AG08395 (cell line): ENCODE measurements around the gene LRRC18.

Source experiments
- DNase-seq: peaks from one replicate; pipeline ENCODE4 v3.0.0; 2012; ENCODE audit warnings: mixed read lengths, low spot score

LRRC18 gene

DNA sequence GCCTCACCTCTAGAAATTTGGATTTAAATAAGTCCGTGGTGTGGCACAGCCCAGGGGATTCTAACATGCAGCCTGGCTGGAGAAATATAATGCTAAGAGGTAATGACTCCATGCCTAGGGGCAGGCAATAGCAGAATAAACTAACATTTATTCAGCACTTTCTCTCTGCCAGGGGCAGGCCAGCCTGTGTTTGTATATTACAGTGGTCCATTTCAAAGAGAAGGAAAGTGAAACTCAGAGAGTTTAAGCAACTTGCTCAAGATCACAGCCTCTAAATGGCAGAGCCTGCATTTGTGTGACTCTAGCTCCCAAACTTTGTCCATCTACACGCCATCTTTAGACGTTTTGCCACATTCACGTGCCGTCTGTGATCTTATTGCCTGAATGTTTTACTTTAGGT, 6.7 kb upstream of the LRRC18 start:
- no peak for DNase-seq

DNA sequence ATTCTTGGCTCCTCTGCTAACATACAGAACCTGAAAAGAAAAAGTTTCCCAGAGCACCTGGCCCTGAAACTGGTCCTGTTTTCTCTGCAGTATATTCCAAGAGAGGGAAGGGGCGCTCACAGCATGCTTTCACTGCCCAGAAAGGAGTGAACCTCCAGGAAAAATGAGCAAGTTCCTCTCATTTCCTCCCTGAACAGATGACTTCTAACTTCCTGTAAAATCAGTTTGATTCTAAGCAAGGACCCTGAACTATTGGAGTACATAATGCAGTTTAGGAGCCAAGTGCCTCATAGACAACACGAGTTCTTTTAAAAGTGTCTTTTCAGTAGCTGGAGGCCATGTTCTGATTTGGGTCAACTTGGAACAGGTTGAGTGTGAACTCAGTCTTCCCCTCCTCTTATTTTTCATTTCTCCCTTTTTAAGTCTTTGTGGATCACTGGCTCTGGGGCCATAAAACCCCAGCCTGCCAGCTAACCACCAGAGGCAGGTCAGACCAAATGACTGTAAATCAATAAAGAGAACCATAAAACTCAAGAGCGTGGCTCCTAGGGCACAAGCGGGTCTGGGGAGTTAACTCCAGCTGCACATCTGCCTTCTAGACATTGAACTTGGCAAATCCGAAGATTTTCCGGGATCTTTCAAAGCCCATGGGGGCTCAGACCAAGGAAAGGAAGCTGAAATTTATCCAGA, 5.9 kb upstream of the LRRC18 start:
- no peak for DNase-seq

DNA sequence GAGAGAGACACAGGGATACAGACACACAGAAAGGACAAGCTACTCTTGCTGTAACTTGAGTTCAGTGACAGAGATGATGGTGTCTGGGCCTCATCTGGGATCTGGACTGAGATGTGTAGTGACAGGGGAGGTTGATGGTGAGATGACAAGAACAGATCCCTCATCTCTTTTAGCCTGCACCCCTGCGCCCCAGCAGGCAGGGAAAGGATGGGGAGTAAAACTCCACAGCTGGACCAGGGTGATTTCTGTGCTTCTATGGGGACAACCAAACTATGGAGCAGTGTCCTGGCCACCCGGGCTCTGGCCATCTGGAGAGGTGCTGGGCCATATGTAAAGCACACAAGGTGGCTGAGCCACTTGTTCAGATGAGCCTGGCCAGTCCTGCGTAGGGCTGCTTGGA, 4.5 kb upstream of the LRRC18 start:
- no peak for DNase-seq

DNA sequence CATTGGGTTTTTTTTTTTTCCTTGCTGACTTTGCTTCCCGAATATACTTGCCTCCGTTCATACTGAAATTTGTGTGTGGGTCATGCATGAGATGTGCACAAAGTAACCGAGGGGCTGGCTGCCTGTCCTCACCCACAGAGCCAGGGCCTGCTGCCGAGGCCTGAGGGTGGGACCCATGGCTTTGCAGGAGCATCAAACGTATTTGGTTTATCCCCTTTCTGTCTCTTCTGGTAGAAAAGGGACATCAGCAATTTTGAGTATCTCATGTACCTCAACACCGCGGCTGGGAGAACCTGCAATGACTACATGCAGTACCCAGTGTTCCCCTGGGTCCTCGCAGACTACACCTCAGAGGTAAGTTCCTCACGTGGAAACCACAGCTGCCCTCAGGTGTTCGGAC, 3.5 kb upstream of the LRRC18 start:
- DNase-seq, result no peak

DNA sequence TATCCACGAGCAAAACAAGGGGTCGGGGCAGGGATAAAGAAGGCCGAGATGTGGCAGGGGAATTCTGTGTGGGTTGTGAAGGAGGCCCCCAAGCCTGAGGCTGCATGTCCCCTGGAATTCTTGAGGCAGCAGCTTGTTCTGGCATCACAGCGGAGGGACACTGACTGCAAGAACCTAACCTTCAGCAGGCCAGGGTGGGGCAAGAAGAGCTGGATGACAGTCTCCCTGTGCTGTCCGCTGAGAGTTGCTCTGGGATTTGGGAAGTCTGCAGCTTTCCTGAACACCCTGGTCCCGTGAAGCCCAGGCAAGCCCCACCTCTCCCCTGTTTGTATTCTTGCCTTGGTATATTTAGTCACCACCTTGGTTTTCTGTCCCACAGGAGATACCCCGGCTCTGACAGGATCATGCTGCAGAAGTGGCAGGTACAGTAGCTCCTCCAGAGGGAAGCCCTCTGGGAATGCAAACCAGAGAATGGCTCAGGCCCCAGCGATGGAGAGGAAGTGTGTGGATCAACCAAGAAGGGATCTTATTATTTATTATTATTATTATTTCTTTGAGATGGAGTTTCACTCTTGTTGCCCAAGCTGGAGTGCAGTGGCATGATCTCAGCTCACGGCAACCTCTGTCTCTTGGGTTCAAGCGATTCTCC, 1.9 kb upstream of the LRRC18 start:
- no peak for DNase-seq

DNA sequence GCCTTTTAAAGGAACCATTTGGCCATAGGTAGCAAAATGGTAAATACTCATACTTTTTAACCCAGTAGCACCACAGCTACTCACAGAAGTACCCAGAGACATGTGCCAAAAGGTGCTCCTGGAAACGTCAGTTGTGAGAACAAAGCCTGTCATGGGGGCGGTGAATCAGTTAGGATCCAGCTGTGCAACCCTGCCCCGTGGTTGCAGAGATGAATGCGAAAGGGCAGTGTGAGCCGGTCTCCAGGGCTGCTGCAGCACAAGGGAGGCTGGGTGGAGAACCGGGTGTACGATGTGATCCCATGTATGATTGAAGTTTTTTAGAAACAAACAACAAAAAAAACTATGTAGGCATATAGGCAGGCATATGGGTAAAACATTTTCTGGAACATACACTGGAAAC, 1.3 kb upstream of the LRRC18 start:
- DNase-seq, result no peak

DNA sequence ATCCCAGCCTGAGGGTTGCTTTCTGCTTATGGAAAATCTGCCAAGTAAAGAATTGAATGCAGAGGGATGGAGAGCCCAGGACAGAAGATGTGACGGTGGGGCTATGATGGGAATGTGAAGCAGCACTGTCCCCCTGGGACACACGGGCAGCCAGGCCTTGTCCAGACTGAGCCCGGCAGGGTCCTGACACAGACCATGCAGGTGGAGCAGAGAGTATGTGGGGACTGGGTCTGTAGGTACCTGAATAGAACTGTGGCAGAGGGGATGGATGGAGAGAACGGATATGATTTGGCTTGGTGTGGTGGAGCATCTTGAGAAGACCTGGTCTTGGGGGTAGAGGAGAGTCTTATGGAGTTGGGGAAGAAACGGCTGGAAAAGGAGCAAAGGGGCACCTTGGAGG, 732 bp upstream of the LRRC18 start:
- no peak for DNase-seq

DNA sequence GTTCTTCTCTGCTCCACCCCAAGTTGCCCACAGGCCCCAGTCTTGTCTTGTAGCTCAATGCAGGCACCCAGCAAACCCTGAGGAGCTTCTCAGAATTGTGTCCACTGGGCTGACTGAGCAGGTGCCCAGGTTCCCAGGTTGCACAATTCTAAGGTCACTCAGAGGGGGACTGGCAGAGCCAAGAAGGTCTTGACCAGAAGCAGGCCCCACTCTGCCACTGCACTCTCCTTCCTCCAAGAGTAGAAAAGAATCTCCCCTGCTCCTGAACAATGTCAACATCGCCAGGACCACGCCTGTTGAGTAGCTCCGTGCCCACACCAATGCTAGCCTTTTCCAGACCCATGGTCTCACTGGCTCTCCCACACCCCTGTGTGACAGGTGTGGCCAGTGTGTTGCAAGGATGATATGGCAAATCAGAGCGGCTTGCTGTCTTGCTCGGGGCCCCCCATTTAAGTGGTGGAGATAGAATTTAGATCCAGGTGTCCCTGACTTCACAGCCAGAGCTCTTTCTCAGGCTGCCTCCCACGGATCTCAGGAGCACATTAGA, 577 bp downstream of the LRRC18 start:
- DNase-seq, result no peak

DNA sequence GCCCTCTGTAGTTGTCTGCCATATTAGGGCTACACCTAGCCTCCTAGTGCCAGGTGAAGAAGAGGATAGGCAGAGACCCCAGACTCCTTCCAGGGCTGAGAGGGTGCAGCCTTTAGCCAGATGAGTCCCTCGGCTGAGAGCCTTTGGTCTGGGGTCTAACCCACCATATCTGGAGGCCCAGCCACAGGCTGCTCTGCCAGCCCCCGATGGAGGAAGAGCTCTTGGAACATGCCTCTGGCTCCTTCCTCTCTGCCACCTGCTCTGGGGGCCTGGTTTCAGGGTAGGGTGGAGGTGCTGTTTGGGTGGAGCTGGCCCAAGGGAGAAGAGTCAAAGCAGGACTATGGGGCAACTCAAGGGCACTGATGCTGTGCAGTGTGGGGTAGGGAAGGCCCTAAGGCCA, 1.4 kb downstream of the LRRC18 start:
- DNase-seq, result no peak

DNA sequence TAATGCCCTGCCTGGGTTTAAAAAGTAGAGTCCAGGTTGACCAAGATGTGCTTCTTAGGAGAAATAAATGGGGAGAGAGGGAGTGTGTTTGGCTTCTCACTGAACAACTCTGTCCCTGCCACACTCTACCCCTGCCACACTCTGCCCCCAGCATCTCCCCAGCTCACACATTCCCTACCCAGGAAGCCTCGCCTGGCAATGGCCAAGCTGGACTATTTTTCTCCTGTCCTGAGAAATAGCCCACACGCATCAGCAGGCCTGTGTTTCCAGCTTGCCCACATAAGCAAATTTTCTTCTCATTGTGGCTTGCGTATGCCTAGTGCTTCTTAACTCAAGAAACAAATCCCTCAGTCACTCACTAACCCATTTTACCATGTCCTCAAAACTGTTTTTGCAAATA, 1.8 kb downstream of the LRRC18 start:
- DNase-seq, result no peak

DNA sequence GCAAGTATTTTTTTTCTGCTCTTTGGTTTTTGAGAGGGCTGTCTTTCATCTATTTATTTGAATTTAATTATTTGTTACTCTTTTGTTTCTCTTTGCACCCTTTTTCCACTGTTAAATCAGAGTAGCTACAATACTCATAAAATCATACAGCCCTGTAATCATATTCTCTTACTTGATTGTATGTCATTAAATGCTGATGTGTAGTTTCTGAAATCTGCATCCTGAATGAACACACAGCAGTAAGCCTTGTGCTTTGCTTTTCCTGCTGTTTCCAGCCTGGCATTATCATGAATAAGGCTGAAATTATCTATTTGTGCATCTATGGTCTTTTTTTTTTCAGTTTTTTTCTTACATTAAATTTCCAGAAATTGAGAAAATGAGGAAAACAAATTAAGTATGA, 4.1 kb downstream of the LRRC18 start:
- DNase-seq, result no peak

DNA sequence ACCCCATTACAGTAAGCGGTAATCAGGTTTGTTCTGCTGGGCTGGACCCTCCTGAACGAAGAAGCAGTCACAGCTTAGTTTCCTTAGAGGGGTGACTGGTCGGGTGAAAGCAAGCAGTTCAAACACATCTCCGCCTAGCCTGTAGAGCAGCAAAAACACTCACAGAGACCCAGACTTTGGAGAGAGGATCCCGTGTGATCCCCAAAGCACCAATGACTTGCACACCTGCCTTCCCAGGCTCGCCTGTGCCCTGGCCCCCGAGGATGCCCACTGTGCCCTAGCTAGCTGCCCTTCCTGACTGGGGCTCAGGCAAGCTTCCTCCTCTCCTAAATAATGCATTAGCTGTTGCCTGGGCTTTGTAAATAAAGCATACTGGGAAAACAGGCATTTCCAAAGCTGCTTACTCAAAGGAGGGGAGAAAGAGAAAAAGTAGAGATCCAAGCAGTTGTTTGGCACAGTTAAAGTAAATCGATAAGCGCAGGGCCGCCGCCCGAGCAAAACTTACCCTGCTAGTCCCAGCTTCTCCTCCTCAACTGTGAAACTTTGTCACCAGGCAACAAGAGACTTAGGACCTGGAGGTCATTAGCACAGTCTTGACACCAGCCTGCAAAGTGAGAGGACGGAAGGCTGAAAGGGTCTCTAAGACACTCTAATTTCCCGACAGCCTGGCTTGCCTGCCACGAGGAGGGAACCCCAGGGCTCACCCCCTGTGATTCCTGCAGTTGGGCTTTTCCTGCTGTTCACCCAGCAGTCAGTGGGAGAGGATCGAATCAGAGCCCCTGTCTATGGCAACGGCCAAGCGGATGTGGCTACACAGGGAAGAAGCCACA, 4.8 kb downstream of the LRRC18 start:
- DNase-seq, result peak; percentile 48

DNA sequence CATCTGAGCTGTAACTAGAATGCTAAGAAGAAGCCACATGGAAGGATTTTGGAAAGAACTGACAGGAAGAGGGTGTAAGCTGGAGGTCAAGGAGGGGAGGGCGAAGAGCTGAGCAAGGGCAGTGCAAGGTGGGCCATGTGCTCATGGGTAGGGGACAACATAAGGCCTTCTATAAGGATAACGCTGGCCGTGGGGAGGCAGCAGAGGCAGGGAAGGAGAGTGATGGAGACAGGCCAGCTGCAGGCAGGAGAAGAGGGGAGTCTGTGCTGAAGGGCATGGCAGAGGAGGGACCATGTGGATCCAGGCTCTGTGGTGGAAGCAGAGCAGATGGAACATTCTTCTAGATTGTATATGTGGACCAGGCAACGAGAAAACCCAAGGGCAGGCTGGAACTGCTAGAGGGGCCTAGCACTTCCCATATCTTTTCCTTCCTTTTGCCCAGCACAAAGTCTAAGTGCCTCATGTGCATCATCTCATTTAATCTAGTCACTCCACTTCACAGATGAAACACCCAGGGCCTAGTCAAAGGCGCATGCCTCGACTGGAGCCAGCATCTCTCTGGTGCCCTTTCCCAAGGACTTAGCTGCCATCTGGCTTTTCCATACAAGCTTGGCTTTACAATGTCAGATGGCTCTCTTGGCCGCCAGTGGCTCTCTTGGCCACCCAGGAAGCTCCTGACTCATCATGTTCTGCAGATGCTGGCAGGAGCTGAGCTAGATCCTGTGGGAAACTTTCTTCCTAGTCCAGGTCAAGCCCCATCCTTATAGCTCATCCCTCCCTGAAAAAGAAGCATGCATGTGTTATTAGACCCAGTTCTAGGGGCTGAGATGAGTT, 6.6 kb downstream of the LRRC18 start:
- peak; percentile 15 for DNase-seq

DNA sequence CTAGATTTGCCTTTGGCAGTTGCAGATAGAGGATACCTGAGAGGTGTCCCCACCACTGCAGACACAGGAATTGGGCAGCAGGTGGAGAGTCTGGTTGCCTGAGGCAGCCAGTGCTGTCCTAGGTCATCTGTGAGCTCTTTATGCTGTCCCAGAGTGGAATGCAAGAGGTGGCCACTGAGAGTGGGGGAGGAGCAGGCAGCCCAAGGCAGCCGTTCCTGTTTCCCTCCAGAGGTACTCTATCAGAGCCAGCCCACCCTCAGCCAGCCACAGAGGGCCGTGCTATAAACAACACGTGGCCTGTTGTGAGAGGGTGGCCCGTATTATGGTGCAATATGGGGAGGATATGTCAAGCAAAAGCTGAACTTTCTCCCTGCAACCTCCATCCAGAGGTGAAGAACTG, 8.5 kb downstream of the LRRC18 start:
- DNase-seq, result no peak

DNA sequence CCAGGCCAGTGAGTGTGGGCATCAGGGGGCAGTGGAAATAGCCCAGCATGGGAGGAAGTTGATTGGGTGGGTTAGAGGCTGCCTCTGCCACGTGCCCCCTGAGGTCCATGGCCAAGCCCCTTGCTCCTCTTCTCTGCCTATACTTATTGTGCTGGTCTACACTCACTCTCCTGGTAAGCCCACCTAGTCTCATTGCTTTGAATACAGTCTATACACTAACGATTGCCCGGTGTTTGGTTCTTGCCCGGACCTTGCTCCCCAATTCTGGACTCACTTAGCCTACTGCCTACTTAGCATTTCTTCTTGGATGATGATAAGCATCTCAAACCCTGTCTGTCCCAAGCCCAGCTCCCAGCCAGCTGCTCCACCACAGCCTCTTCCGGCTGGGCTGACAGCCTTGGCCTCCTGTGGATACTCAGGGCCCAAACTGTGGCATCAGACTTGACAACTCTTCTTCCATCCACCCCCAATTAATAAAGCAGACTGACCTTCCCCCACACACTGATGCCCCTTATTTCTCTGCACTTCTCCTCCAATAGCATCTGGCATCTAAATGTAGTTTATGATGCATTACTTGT, 10.1 kb downstream of the LRRC18 start:
- DNase-seq, result no peak

DNA sequence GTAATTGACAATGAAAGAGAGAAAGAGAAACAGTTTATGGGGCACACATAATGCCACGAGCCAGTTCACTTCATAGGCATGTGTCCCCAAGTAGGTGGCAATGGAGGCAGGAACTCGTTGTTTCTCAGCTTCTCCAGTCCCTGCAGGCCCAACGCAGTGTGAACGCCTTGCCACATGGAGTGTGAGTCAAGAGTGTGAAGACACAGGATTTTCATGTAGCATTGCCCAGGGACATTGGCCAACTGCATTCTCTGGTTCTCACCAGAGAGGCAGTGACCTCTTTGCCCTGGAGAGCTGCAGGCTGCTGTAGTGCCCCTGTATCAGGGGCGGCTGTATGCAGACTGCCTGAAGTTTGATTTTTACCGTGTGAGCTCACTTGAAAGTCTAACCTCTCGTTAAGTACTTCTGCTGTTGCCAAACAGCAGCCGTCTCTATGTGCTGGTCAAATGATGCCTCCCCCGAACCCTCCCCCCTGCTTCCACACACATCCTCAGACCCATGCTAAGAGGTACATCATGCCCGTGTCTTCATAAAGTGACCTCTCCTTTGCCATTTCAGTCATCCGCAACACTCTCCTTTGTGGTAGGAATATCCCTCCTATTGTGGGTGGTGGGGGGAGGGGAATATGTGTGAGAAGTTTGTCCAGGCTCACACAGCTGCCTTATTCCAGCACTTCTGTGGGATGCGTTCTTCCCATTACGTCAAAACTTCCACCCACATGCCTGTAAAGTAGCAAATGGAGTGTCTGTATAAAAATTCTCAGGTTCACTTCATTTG, 12.7 kb downstream of the LRRC18 start:
- no peak for DNase-seq

DNA sequence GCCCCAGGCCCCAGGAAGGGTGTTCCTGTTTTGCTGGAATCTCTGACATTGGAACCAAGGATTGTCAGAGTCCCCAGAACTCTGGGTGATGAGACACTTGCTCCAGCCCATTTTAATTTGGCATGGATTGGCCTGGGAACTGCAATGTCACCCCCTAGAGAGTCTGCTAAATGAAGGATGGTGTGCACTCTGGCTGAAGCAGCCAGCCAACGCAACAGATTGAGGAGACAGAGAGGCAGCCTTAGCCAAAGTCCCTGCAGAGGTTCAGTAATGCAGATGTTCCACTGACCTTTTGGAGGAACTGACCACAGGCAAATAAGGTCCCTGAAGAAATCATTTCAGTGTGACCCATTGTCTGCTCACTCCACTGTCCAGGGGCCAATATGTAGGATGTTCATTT, 13.4 kb downstream of the LRRC18 start:
- no peak for DNase-seq

DNA sequence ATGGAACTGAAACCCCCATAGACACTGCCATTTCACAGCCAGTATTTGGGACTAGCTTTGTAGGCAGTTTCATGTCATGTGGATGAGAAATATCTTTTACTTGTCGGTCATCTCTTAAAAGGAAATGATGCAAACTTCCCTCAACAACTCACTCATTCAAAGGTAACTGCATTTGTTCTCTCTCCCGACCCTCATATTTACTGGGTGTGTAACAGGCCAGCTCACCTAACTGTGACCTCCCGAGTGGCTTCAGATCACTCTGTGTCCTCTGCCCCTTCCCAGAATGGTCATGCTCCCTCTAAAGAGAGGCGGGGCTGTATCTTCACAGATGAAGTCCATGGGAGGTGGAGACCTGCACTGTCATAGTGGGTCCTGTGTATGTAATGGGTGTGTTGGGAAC, 14.7 kb downstream of the LRRC18 start:
- no peak for DNase-seq

DNA sequence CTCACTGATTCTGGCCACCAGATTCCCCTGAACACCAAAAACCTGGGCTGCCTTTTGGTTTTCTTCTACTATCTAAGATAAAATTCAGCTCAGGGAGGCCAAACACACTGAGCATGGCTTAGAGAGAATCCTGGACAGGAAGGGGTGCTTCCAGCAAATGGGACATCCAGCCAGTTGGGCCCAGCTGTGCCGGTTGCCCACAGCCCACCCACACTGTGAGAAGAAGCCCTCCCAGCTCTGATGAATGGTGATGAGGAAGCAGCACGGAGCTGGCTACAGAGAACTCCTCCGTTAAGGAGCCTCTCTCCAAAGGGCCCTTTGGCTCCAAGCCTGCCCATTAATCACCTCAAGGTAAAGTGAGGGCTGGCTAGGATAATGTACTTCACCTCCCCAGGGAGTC, 15.9 kb downstream of the LRRC18 start:
- no peak for DNase-seq

DNA sequence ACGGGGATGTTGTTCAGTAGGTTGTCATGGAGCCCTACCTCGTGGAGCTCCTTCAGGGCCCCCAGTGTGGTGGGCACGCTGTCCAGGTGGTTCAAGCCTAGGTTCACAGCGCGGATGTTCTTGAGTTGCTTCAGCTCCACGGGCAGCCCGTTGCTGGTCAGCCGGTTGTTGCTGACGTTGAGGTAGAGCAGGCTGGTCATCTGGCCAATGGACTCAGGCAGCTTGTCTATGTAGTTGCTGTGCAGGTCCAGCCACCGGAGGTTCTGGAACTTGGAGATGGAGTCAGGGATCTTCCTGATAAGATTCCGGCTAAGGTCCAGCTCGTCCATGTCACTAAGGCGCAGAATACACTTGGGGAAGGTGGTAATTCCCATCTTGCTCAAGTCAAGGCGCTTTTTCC, 26.0 kb downstream of the LRRC18 start:
- DNase-seq, result no peak

DNA sequence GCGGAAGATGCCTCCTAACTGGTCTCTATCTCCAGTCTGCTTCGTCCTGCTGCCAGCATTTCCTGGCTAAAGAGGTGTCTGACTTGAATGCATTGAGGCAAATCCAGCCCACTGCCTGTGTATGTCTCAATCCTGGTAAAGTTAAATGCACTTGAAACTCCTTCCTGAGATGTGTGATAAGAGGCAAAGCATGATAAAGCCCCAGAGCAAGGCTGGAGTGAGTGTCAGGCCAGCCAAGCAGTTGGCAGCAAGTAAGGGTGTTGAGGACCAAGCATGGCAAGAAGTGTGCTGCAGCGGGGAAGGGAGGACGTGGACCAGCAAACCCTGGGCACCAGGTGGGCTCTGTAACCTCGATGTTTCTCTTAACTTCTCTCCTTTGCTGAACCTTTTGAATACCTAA, 29.1 kb downstream of the LRRC18 start:
- no peak for DNase-seq
